ENCODE data around the gene FBXL14. TPM values are rescaled to one million over a fixed set of nuclear protein-coding genes. Genes with fewer than 3 reads are reported as not detected.

The FBXL14 gene
- total RNA-seq, 1 donor from 2014 or later = 23.3 TPM

GRCh38 chr12:1536817-1537216 lies 57.6 kb downstream of the FBXL14 start:
- DNase-seq (ENCODE audit: low spot score) = no peak

GRCh38 chr12:1534748-1535147 lies 59.6 kb downstream of the FBXL14 start:
- DNase-seq (ENCODE audit: low spot score) = no peak

GRCh38 chr12:1533602-1534304 lies 60.6 kb downstream of the FBXL14 start:
- no peak for DNase-seq (ENCODE audit: low spot score)

- no peak for DNase-seq (ENCODE audit: low spot score)
Observed at GRCh38 chr12:1533205-1533601, 61.2 kb downstream of the FBXL14 start.

- DNase-seq (ENCODE audit: low spot score) = no peak
Observed at GRCh38 chr12:1532375-1533165, 61.8 kb downstream of the FBXL14 start.

GRCh38 chr12:1531654-1532374 lies 62.6 kb downstream of the FBXL14 start:
- DNase-seq (ENCODE audit: low spot score) = no peak

GRCh38 chr12:1531153-1531653 lies 63.2 kb downstream of the FBXL14 start:
- no peak for DNase-seq (ENCODE audit: low spot score)

GRCh38 chr12:1530592-1531152 lies 63.7 kb downstream of the FBXL14 start:
- no peak for DNase-seq (ENCODE audit: low spot score)

- no peak for DNase-seq (ENCODE audit: low spot score)
Observed at GRCh38 chr12:1529862-1530591, 64.4 kb downstream of the FBXL14 start.

- no peak for DNase-seq (ENCODE audit: low spot score)
Observed at GRCh38 chr12:1529228-1529861, 65.0 kb downstream of the FBXL14 start.

- no peak for DNase-seq (ENCODE audit: low spot score)
Observed at GRCh38 chr12:1528791-1529190, 65.6 kb downstream of the FBXL14 start.

GRCh38 chr12:1527789-1528188 lies 66.6 kb downstream of the FBXL14 start:
- DNase-seq (ENCODE audit: low spot score) = no peak

GRCh38 chr12:1525858-1526257 lies 68.5 kb downstream of the FBXL14 start:
- no peak for DNase-seq (ENCODE audit: low spot score)

- DNase-seq (ENCODE audit: low spot score) = no peak
Observed at GRCh38 chr12:1523558-1524050, 70.8 kb downstream of the FBXL14 start.

- DNase-seq (ENCODE audit: low spot score) = no peak
Observed at GRCh38 chr12:1523046-1523445, 71.3 kb downstream of the FBXL14 start.

GRCh38 chr12:1519642-1520041 lies 74.7 kb downstream of the FBXL14 start:
- no peak for DNase-seq (ENCODE audit: low spot score)

- DNase-seq (ENCODE audit: low spot score) = no peak
Observed at GRCh38 chr12:1518591-1519516, 75.5 kb downstream of the FBXL14 start.

- no peak for DNase-seq (ENCODE audit: low spot score)
Observed at GRCh38 chr12:1517734-1518525, 76.5 kb downstream of the FBXL14 start.

- no peak for DNase-seq (ENCODE audit: low spot score)
Observed at GRCh38 chr12:1517007-1517406, 77.4 kb downstream of the FBXL14 start.
